NCI-H146 treated with DMSO at 0.1 percent for 48 hours (cell line): ENCODE results near the gene PRR14L.
"Not testable (repeated sequence)": the region's sequence is repeated elsewhere in the genome, so short reads cannot be mapped to it uniquely, and the experiment has no call there.

Experiments used
- DNase-seq: peaks from one replicate; lab custom pipeline; 2025; ENCODE audit not compliant: unreplicated experiment; lab: John Stamatoyannopoulos, UW

The PRR14L gene

DNA sequence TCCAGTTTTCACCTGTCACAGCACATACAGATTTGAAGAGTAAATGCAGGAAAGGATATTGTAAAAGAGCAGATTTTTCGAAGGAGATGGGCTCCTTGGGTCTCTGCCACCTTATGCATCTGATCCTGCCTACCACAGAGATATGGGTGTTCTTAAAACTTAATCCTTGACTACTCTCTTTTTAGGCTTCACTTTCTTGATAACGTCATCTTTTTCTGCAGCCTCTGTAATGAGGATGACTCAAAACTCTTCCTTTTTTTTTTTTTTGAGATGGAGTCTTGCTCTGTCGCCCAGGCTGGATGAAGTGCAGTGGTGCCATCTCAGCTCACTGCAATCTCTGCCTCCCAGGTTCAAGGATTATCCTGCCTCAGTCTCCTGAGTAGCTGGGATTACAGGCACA lies 7.8 kb downstream of the PRR14L start:
- DNase-seq = no peak

DNA sequence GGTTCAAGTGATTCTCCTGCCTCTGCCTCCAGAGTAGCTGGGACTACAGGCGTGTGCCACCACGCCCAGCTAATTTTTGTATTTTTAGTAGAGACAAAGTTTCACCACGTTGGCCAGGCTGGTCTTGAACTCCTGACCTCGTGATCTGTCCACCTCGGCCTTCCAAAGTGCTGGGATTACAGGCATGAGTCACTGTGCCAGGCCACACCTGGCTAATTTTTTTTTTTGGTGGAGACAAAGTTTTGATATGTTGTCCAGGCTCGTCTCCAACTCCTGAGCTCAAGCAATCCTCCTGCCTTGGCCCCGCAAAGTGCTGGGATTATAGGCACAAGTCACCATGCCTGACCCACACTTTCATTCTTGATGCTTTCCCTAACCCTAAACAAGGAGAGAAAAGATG lies 9.6 kb downstream of the PRR14L start:
- not testable (repeated sequence) for DNase-seq

DNA sequence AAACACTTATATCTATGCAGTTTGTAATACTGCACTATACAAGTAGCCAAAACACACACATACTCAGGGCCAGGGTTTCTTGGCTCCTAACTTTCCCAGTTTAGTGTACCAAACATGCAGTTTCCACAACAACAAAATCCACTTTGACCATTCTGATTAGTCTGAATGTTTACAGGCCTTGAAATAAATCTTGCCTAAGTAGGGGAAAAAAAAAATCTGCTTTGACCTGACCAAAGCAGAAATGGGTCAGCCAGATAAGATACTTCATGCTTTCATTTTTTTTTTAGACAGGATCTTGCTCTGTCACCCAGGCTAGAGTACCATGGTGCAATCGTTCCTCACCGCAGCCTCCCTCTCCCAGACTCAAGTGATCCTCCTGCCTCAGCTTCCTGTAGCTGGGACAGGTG lies 10.1 kb downstream of the PRR14L start:
- DNase-seq = no peak

DNA sequence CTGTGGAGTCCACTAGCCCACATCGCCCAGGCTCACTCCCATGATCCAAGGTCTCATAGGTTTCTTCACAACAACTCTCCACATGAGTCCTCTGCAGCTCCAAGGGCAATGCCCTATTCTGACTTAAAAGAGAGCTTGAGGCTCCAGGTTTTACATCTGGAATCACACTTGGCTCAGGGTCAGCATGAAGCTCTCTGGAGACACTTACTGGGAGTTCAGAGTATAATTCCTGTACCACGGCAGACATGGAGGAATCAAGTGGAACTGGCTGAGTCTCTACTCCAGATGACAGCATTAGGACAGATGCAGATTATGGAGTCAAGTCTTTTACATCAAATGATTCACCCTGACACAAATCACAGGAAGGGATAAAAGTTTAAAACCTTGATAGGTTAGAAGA lies 11.4 kb downstream of the PRR14L start:
- no peak for DNase-seq

DNA sequence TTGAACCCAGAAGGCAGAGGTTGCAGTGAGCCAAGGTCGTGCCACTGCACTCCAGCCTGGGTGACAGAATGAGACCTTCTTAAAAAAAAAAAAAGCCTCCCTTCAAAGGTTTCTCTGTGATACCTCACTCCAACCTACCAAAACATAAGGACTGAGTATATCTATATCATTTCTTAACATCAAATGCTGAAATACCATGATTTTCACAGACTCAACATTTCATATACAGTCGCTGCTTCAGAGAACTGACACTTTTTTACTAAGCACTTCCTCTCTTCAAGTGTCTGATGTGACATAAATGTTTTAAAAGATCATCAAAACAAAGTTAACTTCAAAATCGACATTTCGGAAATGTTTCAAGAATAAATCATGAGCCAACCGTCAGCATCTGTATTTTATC lies 12.0 kb downstream of the PRR14L start:
- DNase-seq = no peak

DNA sequence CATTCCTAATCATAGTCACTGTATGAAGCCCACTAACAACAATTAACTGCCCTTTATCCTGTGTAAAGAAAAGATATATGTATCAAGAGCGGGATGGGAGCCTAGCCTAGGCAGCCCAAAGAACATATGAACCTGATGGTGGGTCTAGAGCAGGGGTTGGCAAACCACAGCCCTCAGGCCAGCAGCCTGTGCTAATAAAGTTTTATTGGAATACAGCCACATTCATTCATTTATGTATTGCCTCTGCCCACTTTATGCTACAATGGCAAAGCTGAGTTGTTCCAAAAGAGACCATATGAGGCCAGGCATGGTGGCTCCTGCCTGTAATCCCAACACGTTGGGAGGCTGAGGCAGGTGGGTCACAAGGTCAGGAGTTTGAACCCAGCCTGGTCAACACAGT lies 13.5 kb downstream of the PRR14L start:
- no peak for DNase-seq

DNA sequence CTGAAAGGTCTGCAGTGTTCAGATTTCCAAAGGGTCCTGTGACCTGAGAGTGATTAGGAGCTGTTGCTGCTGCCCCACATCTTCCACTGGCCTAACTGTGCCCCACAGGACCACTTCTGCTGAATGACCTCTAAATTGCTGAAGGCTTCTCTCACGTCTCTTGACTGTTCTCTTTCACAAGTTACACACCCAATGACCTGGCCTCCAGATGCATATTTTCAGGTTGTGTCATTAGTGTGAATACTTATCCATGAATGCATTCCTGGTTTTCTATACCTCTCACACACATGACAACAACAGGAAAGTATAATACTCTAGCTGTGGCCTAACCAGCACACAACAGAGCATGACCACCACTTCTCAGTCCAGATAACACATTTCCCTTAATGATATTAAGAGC lies 15.4 kb downstream of the PRR14L start:
- no peak for DNase-seq

DNA sequence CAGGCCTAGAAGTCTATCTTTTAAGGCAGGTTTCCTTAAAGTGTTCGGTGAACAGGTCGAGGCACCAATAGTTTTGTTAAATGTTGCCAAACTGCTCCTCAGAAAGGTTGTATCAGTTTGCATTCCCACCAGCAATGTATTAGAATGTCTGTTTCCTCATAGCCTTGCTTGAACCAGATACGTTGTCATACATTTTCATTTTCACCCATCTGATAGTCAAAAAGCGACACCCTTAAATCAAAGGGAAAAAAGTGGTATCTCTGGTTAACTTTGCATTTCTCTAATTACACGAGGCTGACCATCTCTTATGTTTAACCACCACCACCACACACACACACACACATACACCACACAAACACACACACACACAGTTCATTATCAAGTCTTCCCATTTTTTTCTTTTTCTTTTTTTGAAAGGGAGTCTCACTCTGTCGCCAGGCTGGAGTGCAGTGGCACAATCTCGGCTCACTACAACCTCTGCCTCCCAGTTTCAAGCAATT lies 16.3 kb downstream of the PRR14L start:
- DNase-seq = no peak

DNA sequence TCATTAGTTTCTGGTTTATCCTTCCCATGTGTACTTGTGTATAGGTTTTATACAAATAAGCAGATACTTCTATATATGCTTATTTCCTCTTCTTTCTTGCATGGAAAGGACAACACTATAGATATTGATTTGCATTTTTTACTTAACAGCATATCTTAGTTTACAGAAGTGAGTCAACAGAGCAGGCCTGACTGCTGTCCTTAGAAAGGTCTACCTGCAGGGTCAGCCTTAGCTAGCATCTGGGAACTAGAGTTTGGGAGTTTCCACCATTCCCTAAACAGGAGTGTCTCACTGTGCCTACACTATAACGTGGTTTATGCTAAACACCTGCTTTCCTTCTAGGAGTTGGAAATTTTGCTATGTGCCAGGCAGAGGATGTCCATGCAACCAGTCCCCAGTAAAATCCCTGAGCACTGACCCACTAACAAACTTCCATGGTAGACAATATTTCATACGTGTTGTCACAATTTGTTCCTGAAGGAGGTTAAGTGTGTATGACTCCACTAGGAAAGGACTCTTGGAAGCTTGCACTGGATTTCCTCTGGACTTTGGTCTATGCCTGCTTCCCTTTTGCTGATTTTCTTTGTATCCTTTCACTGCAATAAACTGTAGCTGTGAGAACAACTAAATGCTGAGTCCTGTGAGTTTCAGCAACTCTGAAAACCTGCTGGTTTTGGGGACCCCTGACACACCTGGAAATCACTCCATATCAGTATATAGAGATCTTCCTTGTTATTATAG lies 17.7 kb downstream of the PRR14L start:
- no peak for DNase-seq

DNA sequence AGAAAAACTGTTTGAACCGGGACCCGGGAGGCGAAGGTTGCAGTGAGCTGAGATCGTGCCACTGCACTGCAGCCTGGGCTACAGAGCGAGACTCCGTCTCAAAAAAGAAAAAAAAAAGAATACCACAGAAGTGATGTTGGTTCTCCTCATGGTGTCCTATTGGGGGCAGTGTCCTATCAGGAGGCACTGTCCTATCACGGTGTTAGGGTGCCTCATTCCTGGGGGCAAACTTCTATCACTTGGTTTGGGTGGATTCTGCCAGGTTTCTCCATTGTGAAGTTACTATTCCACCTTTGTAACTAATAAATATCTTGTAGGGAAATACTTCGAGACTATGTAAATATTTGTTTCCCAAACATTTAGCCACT lies 19.6 kb downstream of the PRR14L start:
- DNase-seq = no peak

DNA sequence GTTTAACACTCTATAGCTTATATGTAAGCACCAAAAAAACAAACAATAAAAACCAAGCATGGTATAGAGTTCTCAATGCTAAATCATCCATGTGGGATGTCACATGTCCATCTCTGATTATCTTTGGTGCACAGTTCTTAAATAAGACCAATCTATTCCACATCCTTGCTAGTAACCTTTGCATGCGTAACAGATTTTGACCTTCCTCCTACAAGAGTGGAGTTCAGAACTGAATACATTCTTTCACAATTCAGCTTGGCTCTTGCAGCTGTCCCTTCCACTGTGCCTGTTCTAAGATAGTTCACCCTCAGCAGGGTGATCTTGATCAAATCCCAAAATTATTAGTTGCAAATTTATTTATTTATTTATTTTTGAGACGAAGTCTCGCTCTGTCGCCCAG lies 21.1 kb downstream of the PRR14L start:
- DNase-seq = no peak

DNA sequence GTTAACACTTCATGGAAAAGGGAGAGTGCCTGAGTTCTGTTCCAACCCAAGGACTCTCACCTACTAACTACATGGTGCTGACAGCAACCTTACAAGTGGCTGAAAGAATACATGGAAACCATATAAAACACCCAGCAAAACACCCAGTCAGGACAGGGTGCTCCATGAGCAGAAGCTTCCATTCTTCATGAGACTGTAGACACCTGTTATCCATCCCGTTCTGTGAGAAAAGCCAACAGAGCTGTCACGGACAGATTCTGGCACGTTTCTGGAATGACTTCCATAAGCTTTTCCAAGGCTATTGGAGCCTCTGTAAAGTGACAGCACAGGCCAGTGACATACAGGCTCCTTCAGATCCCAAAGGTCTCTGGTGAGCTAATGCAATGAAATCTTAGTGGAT lies 23.2 kb downstream of the PRR14L start:
- DNase-seq = no peak

DNA sequence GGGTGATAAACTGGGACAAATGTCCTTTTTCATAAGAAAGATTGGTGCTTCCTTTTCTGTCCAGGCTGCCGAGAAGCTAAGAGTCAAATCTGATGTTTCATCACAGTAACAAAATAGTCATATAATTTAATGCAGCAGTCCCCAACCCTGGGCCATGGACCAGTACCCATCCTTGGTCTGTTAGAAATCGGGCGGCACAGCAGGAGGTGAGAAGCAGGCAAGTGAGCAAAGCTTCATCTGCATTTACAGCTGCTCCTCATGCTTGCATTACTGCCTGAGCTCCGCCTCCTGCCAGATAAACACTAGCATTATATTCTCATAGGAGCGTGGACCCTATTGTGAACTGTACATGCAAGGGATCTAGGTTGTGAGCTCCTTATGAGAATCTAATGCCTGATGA lies 26.2 kb downstream of the PRR14L start:
- no peak for DNase-seq

DNA sequence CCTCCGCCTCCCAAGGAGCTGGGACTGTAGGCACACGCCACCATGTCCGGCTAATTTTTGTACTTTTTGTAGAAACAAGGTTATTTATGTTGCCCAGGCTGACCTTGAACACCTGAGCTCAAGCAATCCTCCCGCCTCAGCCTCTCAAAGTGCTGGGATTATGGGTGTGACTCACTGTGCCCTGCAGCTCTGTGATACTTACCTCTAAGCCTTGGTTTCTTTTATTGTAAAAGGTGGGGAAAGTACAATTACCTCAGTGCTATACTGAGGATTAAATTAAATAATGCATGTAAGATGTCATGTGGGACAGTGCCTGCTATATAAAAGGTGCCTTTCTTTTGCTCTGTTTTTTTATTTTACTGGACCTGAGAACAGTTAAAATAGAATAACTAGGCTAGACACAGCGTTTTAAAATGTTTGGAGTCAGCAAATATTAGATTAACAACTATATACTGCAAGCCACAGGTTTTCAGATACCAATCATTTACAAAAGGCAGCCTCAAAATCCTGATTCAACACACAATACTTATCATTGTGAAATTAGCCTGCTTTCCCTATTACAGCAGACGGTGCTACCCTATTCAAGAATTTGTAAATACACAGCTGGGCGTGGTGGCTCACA lies 30.0 kb downstream of the PRR14L start:
- no peak for DNase-seq

DNA sequence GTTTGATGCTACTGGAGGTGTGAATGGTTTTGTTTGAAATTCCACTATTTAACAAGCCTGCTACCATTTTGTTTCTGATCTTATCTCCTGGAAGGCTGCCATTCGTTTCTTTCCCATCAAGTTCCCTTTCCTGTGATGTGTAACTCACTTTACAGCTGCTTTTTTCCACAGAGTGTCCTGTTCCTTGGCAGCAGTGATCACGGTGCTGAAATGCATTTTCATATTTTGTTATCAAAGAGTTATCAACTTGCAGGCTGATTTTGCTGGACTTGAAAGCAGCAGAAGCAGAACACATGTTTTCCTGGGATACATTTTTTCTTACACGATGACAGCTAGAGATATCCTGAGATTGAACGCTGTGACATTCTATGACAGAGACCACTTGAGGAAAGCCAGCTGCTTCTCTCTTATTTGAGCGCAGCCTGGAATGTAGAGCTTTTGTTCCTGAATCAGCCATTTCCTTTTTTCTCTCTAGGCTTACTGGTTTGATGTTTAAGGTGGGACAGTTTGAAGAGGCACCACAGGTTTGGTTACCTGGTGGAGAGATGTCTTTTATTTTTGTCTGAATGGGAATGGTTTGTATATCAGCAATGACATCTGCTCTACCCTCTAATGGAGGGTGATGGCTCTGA lies 34.7 kb downstream of the PRR14L start:
- DNase-seq = no peak

DNA sequence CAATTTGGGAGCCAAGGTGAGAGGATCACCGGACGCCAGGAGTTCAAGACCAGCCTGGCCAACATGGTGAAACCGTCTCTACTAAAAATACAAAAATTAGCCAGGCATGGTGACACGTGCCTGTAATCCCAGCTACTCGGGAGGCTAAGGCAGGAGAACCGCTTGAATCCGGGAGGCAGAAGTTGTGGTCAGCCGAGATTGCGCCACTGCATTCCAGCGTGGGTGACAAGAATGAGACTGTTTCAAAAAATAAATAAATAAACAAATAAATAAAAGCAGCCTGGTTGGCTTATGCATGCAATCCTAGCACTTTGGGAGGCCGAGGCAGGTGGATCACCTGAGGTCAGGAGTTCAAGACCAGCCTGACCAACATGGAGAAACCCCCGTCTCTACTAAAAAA lies 38.7 kb downstream of the PRR14L start:
- DNase-seq = not testable (repeated sequence)

DNA sequence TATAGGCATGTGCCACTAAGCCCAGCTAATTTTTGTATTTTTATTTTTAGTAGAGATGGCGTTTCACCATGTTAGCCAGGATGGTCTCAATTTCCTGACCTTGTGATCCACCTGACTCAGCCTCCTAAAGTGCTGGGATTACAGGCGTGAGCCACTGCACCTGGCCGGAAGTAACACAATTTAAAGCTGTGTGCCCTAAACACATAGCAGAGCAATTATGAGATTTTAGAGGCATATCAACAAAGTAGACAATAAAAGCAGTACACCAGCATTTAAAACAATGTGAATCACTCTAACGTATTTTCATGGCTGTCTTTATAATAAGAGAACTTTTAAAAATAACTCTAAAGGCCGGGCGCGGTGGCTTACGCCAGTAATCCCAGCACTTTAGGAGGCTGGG lies 42.4 kb downstream of the PRR14L start:
- peak; percentile 5 for DNase-seq

DNA sequence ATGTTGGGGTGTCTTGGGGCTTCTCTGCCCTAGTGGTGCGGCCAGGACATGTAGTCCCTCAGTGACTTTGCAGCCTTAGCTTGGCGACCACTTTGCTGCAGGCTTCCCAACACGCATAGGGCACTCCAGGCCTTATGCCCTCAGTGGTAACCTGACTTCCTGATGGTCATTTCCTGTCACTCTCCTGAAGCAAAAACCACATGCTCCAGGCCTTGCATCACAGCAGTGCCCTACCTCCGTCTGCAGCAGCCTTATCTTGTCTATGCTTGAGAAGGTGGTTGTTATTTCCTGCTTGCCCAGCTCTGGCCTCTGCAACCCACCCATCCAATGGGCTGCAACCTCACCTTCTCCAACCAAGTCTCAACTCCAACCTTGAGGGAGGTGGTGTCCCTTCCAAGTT lies 54.5 kb downstream of the PRR14L start:
- no peak for DNase-seq

DNA sequence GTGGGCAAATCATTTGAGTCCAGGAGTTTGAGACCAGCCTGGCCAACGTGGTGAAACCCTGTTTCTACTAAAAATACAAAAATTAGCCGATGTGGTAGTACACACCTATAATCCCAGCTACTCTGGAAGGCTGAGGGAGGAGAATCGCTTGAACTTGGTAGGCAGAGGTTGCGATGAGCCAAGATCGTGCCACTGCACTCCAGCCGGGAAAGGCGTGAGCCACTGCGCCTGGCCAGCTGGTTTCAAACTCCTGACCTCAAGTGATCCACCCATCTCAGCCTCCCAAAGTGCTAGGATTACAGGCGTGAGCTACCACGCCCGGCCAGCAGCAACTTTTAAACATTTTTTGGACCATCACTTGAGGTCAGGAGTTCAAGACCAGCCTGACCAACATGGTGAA lies 55.9 kb downstream of the PRR14L start:
- DNase-seq = not testable (repeated sequence)

DNA sequence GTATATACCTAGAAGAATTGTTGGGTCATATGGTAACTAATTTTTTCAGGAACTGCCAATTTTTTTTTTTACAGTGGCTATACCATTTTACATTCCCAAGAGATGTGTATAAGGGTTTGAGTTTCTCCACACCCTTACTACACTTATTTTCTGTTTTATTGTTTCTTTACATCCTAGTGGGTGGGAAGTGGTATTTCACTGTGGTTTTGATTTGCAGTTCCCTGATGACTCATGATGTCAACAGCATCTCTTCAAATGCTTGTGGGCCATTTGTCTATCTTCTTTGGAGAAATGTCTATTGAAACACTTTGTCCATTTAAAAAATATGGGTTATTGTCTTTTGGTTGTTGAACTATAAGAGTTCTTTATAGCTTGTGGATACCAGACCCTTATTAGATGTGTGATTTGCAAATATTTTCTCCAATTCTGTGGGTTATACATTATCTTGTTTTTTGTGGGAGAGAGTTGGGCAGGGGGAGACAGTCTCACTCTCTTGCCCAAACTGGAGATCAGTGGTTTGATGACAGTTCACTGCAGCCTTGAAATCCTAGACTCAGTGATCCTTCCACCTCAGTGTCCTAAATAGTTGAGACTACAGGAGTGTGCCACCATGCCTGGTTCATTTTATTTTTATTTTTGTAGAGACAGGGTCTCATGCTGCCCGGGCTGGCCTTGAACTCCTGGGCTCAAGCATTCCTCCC lies 57.6 kb downstream of the PRR14L start:
- DNase-seq = no peak

DNA sequence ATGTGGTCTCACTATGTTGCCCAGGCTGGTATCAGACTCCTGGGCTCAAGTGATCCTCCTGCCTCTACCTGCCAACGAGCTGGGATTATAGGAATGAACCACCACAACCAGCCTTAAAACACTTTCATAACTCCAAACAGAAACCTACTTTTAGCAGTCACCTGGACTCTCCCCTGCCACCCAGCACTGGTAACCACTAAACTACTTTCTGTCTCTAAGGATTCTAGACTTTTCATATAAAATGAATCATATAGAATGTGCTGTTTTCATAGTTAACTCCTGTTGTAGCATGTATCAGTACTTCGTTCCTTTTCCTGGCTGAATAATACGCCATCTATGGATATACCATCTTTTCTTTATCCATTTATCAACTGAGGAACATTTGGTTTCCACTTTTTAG lies 58.5 kb downstream of the PRR14L start:
- DNase-seq = no peak
